B cell (primary cell): ENCODE results near the gene MYBPC3.

ENCODE experiments used
- EZH2 ChIP-seq: IDR thresholded peaks from 2 replicates; pipeline ENCODE4 v1.6.1; 2012; ENCODE audit warnings: borderline replicate concordance, low read depth, mild to moderate bottlenecking, moderate library complexity, low read length; ENCODE audit not compliant: insufficient read depth, poor library complexity, severe bottlenecking
- TF ChIP-seq, protein P1 (sequence below): fragments of 200-600 bp; IDR thresholded peaks from one replicate; pipeline ENCODE4 v1.8.0; 2022; ENCODE audit warnings: antibody characterized with exemption, mild to moderate bottlenecking

DNA sequence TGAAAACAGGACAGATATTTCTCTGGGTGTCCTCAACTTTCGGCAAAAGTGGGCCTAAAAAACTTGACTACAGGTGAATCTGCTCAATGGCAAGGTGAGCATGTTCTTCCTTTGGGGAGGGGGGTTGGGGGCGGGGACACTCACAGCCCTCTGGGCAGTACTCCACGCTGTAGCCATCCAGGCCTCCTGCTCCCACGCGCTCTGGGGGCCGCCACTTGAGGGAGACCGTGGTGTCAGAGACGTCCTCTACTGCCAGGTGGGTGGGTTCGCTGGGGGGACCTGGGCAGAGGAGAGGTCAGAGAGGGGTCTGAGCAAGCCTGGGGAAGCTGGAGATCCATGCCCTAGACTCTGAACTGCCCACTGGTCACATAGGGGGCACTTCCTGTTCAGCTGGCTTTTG is 16.8 kb downstream of the MYBPC3 start:
- TF ChIP-seq, protein P1, sequence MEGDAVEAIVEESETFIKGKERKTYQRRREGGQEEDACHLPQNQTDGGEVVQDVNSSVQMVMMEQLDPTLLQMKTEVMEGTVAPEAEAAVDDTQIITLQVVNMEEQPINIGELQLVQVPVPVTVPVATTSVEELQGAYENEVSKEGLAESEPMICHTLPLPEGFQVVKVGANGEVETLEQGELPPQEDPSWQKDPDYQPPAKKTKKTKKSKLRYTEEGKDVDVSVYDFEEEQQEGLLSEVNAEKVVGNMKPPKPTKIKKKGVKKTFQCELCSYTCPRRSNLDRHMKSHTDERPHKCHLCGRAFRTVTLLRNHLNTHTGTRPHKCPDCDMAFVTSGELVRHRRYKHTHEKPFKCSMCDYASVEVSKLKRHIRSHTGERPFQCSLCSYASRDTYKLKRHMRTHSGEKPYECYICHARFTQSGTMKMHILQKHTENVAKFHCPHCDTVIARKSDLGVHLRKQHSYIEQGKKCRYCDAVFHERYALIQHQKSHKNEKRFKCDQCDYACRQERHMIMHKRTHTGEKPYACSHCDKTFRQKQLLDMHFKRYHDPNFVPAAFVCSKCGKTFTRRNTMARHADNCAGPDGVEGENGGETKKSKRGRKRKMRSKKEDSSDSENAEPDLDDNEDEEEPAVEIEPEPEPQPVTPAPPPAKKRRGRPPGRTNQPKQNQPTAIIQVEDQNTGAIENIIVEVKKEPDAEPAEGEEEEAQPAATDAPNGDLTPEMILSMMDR = no peak
- TF ChIP-seq EZH2 = no peak
